Kidney glomerular epithelial cell (primary cell): ENCODE measurements around the gene TPX2.
A peak's percentile ranks its signal among the peaks of the same experiment; 100 is the strongest.
"Not testable (repeated sequence)": the region's sequence is repeated elsewhere in the genome, so short reads cannot be mapped to it uniquely, and the experiment has no call there.

Experiments
- DNase-seq: peaks from one replicate; lab custom pipeline; 2025; lab: John Stamatoyannopoulos, UW

TPX2 gene

GRCh38 chr20:31814142-31814541, 75.1 kb downstream of the TPX2 start:
- DNase-seq: not testable (repeated sequence)

- no peak for DNase-seq
Observed at GRCh38 chr20:31815408-31816188, 76.5 kb downstream of the TPX2 start.

GRCh38 chr20:31816221-31816620, 77.1 kb downstream of the TPX2 start:
- DNase-seq: no peak

- no peak for DNase-seq
Observed at GRCh38 chr20:31817461-31817860, 78.4 kb downstream of the TPX2 start.

GRCh38 chr20:31818376-31818908, 79.4 kb downstream of the TPX2 start:
- DNase-seq: no peak

- no peak for DNase-seq
Observed at GRCh38 chr20:31819083-31819784, 80.1 kb downstream of the TPX2 start, which contains the start of gene MYLK2. MYLK2 (plus strand) TSS chr20:31819356; CDS start chr20:31819581, 225 bp downstream.

- no peak for DNase-seq
Observed at GRCh38 chr20:31820228-31820627, 81.1 kb downstream of the TPX2 start.

GRCh38 chr20:31821427-31821826, 82.3 kb downstream of the TPX2 start:
- DNase-seq: no peak

GRCh38 chr20:31822421-31823330, 83.6 kb downstream of the TPX2 start:
- DNase-seq: peak; percentile 93

GRCh38 chr20:31823360-31824124, 84.5 kb downstream of the TPX2 start:
- DNase-seq: peak; percentile 55

- no peak for DNase-seq
Observed at GRCh38 chr20:31824125-31824485, 85.0 kb downstream of the TPX2 start.

- no peak for DNase-seq
Observed at GRCh38 chr20:31824554-31825313, 85.6 kb downstream of the TPX2 start.

GRCh38 chr20:31826074-31826473, 87.0 kb downstream of the TPX2 start:
- no peak for DNase-seq

GRCh38 chr20:31827059-31827458, 88.0 kb downstream of the TPX2 start:
- DNase-seq: no peak

- DNase-seq: not testable (repeated sequence)
Observed at GRCh38 chr20:31828016-31828415, 88.9 kb downstream of the TPX2 start.

GRCh38 chr20:31829731-31830130, 90.6 kb downstream of the TPX2 start:
- DNase-seq: no peak

- no peak for DNase-seq
Observed at GRCh38 chr20:31830406-31830981, 91.4 kb downstream of the TPX2 start.

GRCh38 chr20:31831211-31831610, 92.1 kb downstream of the TPX2 start:
- DNase-seq: no peak

GRCh38 chr20:31831771-31832306, 92.7 kb downstream of the TPX2 start:
- DNase-seq: no peak
